ENCODE measurements around the gene RD3L. TPM values are rescaled to one million over a fixed set of nuclear protein-coding genes. Genes with fewer than 3 reads are reported as not detected.

RD3L gene
- total and polyA plus RNA-seq, 2 of the 13 experiments (the other 11 are each of a cell fraction or from before 2014, with no cell fraction given) = not detected

GRCh38 chr14:103928011-103928890, 14.1 kb downstream of the RD3L start, which contains the start of gene TDRD9:
TSS of gene TDRD9 (plus strand) at chr14:103928456. CDS start at chr14:103928510, 54 bp downstream.
- FAIRE-seq (no peak), DNase-seq (ENCODE audit: low spot score) (no peak), ATAC-seq (no peak)
- BruUV-seq (replicated peaks) = no TSS peak
- ChIA-PET POLR2A (no interaction called here), CTCF (ENCODE audit: low intra/inter-chr PET ratio, low total read pairs) (no interaction called here)
- no peaks in the 10 kb centered on the region for H3K79me2 ChIP-seq (ENCODE audit: insufficient read depth, low read length)
- H3K27ac ChIP-seq (ENCODE audit: extremely low read length, insufficient read depth, low read length) = no peak within 1 kb of the TSS
- H3K4me3 ChIP-seq (replicated peaks in 1 of 3; ENCODE audit: insufficient read depth in 1 of 3, low read depth in 2 of 3, low read length in 3 of 3) = no peak within 1 kb of the TSS
- H3K9me3 ChIP-seq (ENCODE audit: low read length) = no peaks in the 10 kb centered on the region
- no peak within 1 kb of the TSS for H3K9ac ChIP-seq (ENCODE audit: insufficient read depth, low read depth, low read length)
- intact Hi-C loops (cut with micrococcal nuclease; ENCODE audit: unreplicated experiment) (no loop called here), in situ Hi-C loops (cut with HindIII; ENCODE audit: extremely low pct_ligation_motif_present, low pct_unique_long_range_greater_than_20kb) (loop anchor here (10.0 kb wide), 1 partner anchor 47 kb away; no protein-coding TSS in a partner anchor)
- no peak for TF ChIP-seq ATRX (CRISPR knock-in tag; IDR thresholded peaks at IDR 0.05; ENCODE audit: borderline replicate concordance)
- TF ChIP-seq ZNF598 (CRISPR knock-in tag; IDR thresholded peaks at IDR 0.05; ENCODE audit: borderline replicate concordance) = no peak
- TF ChIP-seq, protein P1, sequence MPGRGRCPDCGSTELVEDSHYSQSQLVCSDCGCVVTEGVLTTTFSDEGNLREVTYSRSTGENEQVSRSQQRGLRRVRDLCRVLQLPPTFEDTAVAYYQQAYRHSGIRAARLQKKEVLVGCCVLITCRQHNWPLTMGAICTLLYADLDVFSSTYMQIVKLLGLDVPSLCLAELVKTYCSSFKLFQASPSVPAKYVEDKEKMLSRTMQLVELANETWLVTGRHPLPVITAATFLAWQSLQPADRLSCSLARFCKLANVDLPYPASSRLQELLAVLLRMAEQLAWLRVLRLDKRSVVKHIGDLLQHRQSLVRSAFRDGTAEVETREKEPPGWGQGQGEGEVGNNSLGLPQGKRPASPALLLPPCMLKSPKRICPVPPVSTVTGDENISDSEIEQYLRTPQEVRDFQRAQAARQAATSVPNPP (CRISPR knock-in tag; IDR thresholded peaks at IDR 0.05) = no peak
- no peak for TF ChIP-seq ZNF501 (CRISPR knock-in tag; IDR thresholded peaks at IDR 0.05)
- no peak for TF ChIP-seq ZNF652 (CRISPR knock-in tag; IDR thresholded peaks at IDR 0.05; ENCODE audit: borderline replicate concordance, low read depth)
- no peak for TF ChIP-seq FOXK1 (CRISPR knock-in tag; IDR thresholded peaks at IDR 0.05; ENCODE audit: borderline replicate concordance, low read depth)
- TF ChIP-seq ERF (CRISPR knock-in tag; IDR thresholded peaks at IDR 0.05) = no peak
- TF ChIP-seq ZNF446 (CRISPR knock-in tag; IDR thresholded peaks at IDR 0.05) = no peak
- TF ChIP-seq ZNF367 (CRISPR knock-in tag; IDR thresholded peaks at IDR 0.05; ENCODE audit: borderline replicate concordance) = no peak
- TF ChIP-seq, protein P2, sequence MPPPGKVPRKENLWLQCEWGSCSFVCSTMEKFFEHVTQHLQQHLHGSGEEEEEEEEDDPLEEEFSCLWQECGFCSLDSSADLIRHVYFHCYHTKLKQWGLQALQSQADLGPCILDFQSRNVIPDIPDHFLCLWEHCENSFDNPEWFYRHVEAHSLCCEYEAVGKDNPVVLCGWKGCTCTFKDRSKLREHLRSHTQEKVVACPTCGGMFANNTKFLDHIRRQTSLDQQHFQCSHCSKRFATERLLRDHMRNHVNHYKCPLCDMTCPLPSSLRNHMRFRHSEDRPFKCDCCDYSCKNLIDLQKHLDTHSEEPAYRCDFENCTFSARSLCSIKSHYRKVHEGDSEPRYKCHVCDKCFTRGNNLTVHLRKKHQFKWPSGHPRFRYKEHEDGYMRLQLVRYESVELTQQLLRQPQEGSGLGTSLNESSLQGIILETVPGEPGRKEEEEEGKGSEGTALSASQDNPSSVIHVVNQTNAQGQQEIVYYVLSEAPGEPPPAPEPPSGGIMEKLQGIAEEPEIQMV (CRISPR knock-in tag; IDR thresholded peaks at IDR 0.05; ENCODE audit: low read depth) = no peak
- no peak for TF ChIP-seq PAX8 (CRISPR knock-in tag; IDR thresholded peaks at IDR 0.05; ENCODE audit: borderline replicate concordance)
- no peak for TF ChIP-seq ZNF713 (CRISPR knock-in tag; IDR thresholded peaks at IDR 0.05)
- no peak for TF ChIP-seq NCOA5 (CRISPR knock-in tag; IDR thresholded peaks at IDR 0.05)
- TF ChIP-seq ZNF432 (CRISPR knock-in tag; IDR thresholded peaks at IDR 0.05; ENCODE audit: borderline replicate concordance) = no peak
- 89% methylated on average over 48 of the region's 97 CpGs for WGBS (ENCODE audit: low lambda C conversion rate)
- no peaks in the 10 kb centered on the region for H3K36me3 ChIP-seq (replicated peaks in 1 of 2; ENCODE audit: control insufficient read depth in 1 of 2, insufficient read depth in 2 of 2, low read length in 2 of 2)
- no peaks in the 10 kb centered on the region for H3K27me3 ChIP-seq (ENCODE audit: control insufficient read depth in 1 of 2, insufficient read depth in 2 of 2, low read length in 2 of 2)
- no peak within 1 kb of the TSS for H3K4me2 ChIP-seq (ENCODE audit: low read depth, low read length)
- H3K4me1 ChIP-seq (ENCODE audit: insufficient read depth, low read length) = peaks cover 47% of the 10 kb centered on the region
- no peaks in the 10 kb centered on the region for H4K20me1 ChIP-seq (ENCODE audit: insufficient read depth, low read length)
- H2AFZ ChIP-seq (ENCODE audit: low read length) = no peak within 1 kb of the TSS
